Measurements from ENCODE around the gene LIMCH1.

The LIMCH1 gene

GRCh38 chr4:41602886-41603498 is 65.0 kb downstream of the LIMCH1 start:
- no peak for DNase-seq (ENCODE audit: low spot score)

GRCh38 chr4:41609851-41610250 is 71.9 kb downstream of the LIMCH1 start:
- DNase-seq (ENCODE audit: low spot score): no peak

GRCh38 chr4:41610474-41610873 is 72.5 kb downstream of the LIMCH1 start:
- DNase-seq (ENCODE audit: low spot score): no peak

DNA sequence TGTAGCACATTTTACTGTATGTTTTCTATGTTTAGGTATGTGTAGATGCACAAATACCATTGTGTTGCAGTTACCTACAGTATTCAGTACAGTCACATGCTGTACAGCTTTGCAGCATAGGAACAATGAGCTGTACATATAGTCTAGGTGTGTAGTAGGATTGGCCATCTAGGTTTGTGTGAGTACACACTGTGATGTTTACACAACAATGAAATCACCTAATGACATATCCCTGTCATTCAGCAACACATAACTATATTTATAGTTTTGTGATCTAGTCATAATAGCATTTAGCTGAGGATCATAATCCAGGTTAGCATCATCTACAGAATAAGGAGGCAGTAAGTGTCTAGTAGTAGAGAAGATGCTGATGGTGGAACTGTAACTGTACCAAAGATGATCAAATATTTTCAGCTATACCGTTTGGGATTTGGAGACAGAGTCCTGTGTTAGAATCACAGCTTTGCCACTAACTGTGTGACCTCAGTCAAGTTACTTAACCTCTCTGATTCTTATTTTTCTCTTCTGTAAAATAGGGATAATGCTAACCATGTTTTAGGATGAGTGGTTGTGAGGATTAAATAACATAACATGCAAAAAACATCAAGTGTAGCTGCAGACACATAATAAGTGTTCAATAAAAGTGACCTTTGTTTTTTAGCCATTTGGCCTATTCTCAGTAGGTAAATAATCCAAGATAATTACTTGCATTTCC is 73.3 kb downstream of the LIMCH1 start:
- no peak for DNase-seq (ENCODE audit: low spot score)

DNA sequence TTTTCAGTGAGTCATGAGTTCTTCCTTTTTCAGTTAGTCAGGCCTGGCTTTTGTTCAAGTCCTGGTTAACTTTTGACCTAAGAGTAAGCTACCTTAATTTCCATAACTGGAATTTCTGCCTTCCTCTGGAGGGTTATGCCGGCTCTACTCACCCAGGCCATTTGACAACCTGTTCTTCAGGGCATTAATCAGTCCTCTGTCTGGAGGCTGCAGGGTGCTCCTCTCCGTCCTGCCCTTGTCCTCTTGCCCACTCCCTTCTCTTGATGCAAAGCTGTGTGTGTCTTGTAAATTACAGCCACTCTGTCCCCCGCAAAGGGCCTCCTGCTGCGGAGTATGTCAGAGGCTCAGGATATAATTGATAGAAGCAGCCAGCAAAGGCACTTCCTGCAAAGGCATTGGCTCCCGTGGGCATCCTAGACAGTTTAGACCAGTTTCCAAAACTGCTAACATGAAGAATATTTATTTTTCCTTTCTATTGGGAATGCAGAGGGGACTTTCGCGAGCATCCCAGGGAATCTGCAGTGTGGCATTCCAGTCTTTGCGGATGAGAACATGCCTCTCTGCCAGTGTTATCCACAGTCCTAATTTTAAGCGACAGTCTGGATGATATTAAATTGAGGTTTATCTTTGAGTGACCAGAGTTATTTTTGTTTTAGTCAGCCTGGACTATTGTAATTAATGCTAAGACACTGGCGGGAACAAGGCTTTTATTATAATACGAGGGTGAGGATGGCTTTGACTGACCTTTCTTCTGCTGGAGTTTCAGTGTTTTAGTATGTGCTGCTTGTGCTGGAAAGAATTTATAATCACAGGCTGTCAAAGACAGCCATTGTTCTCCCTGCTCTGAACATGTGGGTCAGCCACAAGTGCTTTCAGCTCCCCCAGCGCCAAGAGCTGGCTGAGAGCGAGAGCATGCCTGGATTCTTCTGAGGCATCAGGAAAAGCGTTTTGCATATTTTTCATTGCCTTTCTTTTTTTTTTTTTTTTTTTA is 74.2 kb downstream of the LIMCH1 start:
- DNase-seq (ENCODE audit: low spot score): no peak

DNA sequence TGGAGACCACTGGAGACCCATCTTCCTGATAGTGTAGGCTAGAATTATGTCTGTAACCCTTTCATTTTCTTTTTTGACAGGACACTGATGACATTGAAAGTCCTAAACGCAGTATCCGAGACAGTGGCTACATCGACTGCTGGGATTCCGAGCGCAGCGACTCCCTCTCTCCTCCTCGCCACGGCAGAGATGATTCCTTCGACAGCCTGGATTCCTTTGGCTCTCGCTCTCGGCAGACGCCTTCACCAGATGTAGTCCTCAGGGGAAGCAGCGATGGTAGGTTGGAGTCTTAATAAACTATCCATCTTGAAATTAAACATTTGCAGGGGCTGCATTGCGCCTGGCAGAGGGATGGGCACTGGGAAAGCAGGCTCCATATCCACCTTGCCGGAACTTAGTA is 75.4 kb downstream of the LIMCH1 start:
- no peak for DNase-seq (ENCODE audit: low spot score)

DNA sequence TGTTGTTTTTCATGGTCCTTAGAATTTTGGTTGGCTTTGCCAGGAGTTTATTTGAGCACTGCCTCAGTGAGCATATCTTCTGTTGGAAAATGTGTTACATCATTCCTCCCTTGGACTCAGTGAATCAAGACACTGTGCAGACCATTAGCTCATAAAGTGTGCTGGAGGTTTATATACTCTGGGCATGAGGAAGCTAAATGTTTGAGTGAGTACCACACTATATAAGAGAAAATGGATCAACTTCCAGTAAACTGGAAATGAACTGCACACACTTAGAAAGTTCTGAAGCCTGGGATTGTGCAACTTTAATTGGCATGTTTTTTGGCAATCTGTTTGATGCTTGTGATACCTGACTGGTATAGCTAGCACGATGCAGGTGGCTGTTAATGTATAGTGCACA is 75.9 kb downstream of the LIMCH1 start:
- no peak for DNase-seq (ENCODE audit: low spot score)

- no peak for DNase-seq (ENCODE audit: low spot score)
These were observed 76.6 kb downstream of the LIMCH1 start for GRCh38 chr4:41614519-41614918.

DNA sequence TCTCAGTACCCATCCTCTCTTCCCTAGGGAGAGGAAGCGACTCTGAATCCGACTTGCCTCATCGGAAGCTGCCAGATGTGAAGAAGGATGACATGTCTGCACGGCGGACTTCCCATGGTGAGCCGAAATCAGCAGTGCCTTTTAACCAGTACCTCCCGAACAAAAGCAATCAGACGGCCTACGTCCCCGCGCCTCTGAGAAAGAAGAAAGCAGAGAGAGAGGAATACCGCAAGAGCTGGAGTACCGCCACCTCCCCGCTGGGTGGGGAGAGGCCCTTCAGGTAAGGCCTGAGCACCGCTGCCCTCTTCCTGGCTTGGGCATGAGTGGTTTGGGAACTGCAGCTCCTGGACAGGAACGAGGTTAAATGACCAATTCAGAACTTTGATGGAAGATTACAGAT is 81.2 kb downstream of the LIMCH1 start:
- DNase-seq (ENCODE audit: low spot score): no peak

DNA sequence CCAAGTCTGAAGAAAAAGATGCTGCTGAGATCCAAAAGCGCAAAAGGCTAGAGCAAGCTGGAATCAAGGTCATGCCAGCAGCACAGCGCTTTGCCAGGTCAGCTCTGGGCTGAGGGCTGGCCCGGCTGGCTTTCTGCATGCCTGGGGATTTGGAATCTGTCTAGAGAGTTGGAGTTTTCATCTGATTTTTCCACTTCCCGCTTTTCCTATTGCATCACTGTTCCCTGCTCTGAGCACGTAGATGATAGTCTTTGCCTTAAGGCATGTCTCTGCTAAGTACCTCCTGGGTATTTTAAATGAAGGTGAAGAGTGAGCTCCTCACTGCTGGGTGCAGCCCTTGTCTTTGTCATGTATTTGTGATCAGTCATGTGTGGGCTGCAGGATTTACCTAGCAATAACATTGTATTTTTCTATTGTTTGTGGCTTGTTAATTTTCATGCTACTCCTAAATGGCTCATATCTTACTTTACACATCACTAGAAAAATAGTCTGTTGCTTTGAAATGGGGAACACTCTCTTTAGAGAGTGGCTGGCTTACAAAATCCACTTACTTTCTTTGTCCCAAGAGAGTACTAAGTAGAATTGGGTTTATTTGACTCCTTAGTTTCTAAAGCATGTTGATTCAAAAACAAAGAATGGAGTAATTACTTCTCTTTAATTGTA is 82.8 kb downstream of the LIMCH1 start:
- DNase-seq (ENCODE audit: low spot score): no peak

GRCh38 chr4:41622787-41623186 is 84.8 kb downstream of the LIMCH1 start:
- no peak for DNase-seq (ENCODE audit: low spot score)

DNA sequence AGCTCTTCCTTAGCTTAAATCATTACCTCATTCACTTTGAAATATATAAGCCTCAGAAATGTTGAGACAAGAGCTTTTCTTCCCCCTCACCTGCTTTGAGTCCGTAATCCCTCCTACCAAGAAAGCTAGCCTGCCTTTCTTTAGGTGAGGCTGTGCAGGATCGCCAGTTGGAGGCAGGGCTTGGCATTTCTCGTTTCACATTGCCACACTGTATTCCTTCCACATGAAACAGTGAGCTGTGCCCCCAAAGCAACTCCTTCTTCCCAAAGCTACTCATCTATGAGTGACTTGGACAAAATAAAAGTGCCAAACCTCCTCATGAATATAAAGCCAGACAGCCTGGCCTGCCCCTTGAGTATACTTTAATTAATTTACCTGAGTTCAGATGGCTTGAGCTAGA is 86.8 kb downstream of the LIMCH1 start:
- no peak for DNase-seq (ENCODE audit: low spot score)

DNA sequence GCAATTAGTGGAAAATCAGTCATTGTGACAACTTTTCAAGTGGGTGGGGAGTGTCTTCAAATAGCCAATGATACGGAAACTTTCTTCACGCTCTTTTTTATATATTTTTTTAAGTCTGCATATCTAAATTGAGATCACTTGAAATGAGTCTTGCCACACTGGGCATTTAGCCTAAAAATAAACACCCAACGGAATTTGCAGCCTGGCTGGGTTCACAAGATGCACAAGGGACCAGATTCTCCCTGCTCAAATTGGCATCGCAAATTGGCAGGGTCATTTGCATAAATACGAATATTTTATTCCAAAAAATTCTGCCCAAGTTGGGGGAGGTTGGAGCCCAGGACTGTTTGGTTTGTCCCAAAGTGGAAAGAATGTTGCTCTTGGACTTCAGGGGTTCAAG is 87.6 kb downstream of the LIMCH1 start:
- no peak for DNase-seq (ENCODE audit: low spot score)

- DNase-seq (ENCODE audit: low spot score): no peak
These were observed 91.0 kb downstream of the LIMCH1 start for GRCh38 chr4:41628936-41629335.

- no peak for DNase-seq (ENCODE audit: low spot score)
These were observed 93.6 kb downstream of the LIMCH1 start for GRCh38 chr4:41631523-41631922.

DNA sequence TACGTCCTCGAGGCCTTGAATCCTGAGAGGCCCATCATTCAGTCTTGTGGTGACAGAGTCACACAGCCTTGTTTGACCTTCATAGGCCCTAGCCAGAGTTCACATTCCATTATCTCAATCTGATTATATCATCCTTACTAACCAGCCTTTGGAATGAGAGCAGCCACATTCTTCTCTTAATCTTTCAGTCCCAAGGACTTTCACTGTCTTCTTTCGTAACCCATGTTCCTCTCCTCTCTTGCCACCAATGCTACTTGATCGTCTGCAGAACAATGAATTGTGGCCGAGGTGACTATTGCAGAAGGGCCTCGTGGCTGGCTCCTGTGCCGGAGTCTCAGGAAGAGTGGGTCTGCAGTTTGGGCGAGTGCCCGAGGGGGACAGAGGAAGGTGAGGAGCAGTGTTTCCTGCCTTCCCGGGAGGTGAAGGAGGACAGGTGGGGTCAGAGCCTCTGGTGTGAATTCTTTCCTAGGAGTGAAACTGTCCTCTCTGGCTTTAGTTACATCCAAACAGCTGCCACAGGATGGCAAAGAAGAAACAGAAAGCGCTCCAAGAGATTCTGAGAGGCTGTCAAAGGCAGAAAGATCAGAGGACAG is 94.6 kb downstream of the LIMCH1 start:
- DNase-seq (ENCODE audit: low spot score): no peak

DNA sequence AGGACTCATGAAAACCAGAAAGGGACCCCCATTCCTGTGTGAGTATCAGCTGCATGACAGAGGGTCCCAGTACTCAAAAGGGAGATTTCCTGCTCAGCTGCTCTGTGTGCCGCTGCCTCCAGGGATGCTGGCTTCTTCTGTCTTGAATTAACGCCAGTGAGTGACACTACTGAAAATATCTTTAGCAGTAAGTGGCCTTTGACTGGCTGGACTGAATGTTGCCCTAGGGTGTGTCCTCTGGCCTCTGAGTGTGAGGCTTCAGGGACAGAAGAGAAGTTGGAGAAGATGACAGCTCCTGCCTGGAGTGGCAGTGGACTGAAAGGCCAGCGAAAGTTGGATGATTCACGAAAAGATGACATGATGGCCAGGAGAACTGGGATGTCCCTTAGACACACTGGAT is 95.4 kb downstream of the LIMCH1 start:
- no peak for DNase-seq (ENCODE audit: low spot score)

GRCh38 chr4:41635441-41635840 is 97.5 kb downstream of the LIMCH1 start:
- DNase-seq (ENCODE audit: low spot score): no peak

DNA sequence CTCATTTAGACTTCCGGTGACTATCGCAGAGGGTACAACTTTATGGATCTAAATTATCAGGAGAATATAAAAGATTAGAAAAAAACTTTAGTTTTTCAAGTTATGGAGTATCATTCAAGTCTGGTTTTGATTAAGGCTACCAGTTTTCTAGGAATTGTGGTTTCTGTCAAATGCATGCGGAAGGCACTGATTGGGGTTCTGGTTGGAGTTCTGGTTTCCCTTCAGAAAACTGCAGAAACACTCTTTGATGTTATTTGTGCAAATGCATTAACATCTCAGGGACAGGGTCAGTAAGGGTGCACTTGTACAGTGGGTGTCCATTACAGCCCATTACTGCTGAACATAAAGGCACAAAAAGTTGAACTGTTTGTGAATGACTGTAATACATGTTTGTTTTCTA is 100.2 kb downstream of the LIMCH1 start:
- DNase-seq (ENCODE audit: low spot score): no peak

DNA sequence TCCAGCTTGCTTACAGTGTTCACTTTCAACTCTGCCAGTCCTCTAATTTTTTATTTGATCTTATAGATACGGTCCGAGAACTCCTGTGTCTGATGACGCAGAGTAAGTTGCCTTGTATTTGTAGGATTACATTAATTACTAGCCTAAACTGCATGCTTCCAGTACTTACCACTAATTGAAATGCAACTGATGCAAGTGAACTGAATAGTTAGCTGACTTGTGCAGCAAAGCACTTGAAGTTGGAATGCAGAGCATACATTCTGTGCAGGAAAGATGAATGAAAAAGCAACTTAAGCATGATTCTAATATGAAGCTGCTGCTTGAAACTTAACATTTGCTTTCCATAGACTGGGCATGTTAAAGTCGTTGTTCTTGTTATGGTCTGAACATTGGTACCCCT is 100.9 kb downstream of the LIMCH1 start:
- DNase-seq (ENCODE audit: low spot score): no peak

- no peak for DNase-seq (ENCODE audit: low spot score)
These were observed 101.3 kb downstream of the LIMCH1 start for GRCh38 chr4:41639291-41639690.

DNA sequence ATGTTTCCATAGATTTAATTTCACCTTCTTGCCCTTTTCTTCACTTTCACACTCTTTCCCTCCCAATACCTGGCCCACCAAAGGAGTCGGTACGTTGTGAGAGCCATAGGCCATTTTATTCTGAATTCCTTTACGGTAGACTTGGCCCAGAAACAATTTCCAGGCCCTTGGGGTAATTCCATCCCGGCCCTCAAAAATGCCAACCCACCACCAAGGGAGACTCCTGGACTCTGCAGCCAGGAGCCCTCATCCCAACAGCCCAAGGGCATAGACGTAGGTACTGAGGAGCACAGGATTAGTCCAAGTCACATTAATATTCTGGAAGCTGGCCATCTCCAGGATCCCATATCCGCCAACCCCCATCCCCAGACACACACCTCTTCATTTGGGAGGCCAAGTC is 102.9 kb downstream of the LIMCH1 start:
- no peak for DNase-seq (ENCODE audit: low spot score)
